B cell (primary cell): ENCODE measurements around the gene SLC7A7. TPM values are rescaled to one million over a fixed set of nuclear protein-coding genes. Genes with fewer than 3 reads are reported as not detected.
A peak's percentile ranks its signal among the peaks of the same experiment; 100 is the strongest.
"Not testable (repeated sequence)": the region's sequence is repeated elsewhere in the genome, so short reads cannot be mapped to it uniquely, and the experiment has no call there.

ENCODE experiments used
- ATAC-seq: fragments of 200-7000 bp; cut with Tn5 transposase; one replicate; pipeline ENCODE4 v1.10.0; 2021; ENCODE audit warnings: low read depth, mild to moderate bottlenecking, moderate number of reproducible peaks, moderate library complexity
- CTCF ChIA-PET: fragments of 350-600 bp; sonication (Branson Sonifier 250); formaldehyde crosslinking; loops from one replicate; lab custom pipeline; 2021; ENCODE audit warnings: antibody characterized with exemption, inconsistent platforms; lab: Charles Lee
- POLR2A ChIA-PET: fragments of 350-600 bp; sonication (Branson Sonifier 250); formaldehyde crosslinking; loops from one replicate; lab custom pipeline; 2021; ENCODE audit warnings: antibody characterized with exemption; lab: Charles Lee
- DNase-seq: peaks from one replicate; pipeline ENCODE4 v3.0.0; 2013
- H2AFZ ChIP-seq: 2 replicates; pipeline ENCODE4 v1.6.1; 2012; ENCODE audit warnings: mild to moderate bottlenecking, low read depth, low read length; ENCODE audit not compliant: insufficient read depth, poor library complexity, severe bottlenecking
- H3K27ac ChIP-seq, 2 donors: 1 replicate in 1 of 2; 2 replicates in 1 of 2; pipeline ENCODE4 v1.5.1; 2012 to 2013; ENCODE audit warnings: low read length in 2 of 2, mild to moderate bottlenecking in 2 of 2, moderate library complexity in 1 of 2
- H3K27me3 ChIP-seq, 4 experiments: fragments of 200-600 bp in 1 of 4; sonication (generic) in 1 of 4; replicated peaks in 1 of 4; 1 replicate in 2 of 4; 2 replicates in 2 of 4; pipeline versions ENCODE4 v1.6.1 to v1.7.0; 2013 to 2016; ENCODE audit warnings: low read length in 3 of 4, mild to moderate bottlenecking in 2 of 4, mixed read lengths in 1 of 4, moderate library complexity in 1 of 4; ENCODE audit not compliant: insufficient read depth in 4 of 4, control insufficient read depth in 3 of 4; ENCODE audit errors: control extremely low read depth in 1 of 4
- H3K36me3 ChIP-seq, 2 experiments: replicated peaks in 1 of 2; 1 replicate in 1 of 2; 2 replicates in 1 of 2; pipeline versions ENCODE4 v1.6.1 to v1.7.1; 2013; ENCODE audit warnings: low read length in 1 of 2; ENCODE audit not compliant: insufficient read depth in 2 of 2, control insufficient read depth in 1 of 2; ENCODE audit errors: control extremely low read depth in 1 of 2, extremely low read depth in 1 of 2
- H3K4me1 ChIP-seq, 2 donors: fragments of 200-600 bp in 1 of 2; sonication (generic) in 1 of 2; 1 replicate in 1 of 2; 2 replicates in 1 of 2; pipeline versions ENCODE4 v1.5.1 to v1.6.1; 2013 to 2017; ENCODE audit warnings: low read length in 2 of 2; ENCODE audit not compliant: control insufficient read depth in 2 of 2, insufficient read depth in 2 of 2
- H3K4me2 ChIP-seq: replicated peaks from 2 replicates; pipeline ENCODE3; 2012; ENCODE audit warnings: mild to moderate bottlenecking, low read depth, low read length; ENCODE audit not compliant: poor library complexity, severe bottlenecking
- H3K4me3 ChIP-seq, 5 experiments: fragments of 200-600 bp in 1 of 5; sonication (generic) in 1 of 5; 1 replicate in 3 of 5; 2 replicates in 2 of 5; pipeline versions ENCODE4 v1.5.1 to v1.7.0; 2011 to 2016; ENCODE audit warnings: low read length in 4 of 5, mild to moderate bottlenecking in 4 of 5, low read depth in 2 of 5, control low read depth in 1 of 5, moderate library complexity in 1 of 5; ENCODE audit not compliant: insufficient read depth in 1 of 5; ENCODE audit errors: control extremely low read depth in 1 of 5, extremely low read depth in 1 of 5
- H3K79me2 ChIP-seq: fragments of 200-600 bp; sonication (generic); one replicate; pipeline ENCODE4 v1.6.0; 2016; ENCODE audit warnings: low read length; ENCODE audit not compliant: control insufficient read depth, insufficient read depth
- H3K9ac ChIP-seq: fragments of 200-600 bp; sonication (generic); 2 replicates; pipeline ENCODE4 v1.6.1; 2017; ENCODE audit warnings: mild to moderate bottlenecking, low read length, moderate library complexity
- H3K9me3 ChIP-seq, 3 donors: one replicate each; pipeline versions ENCODE4 v1.6.1 to v1.7.1; 2013; ENCODE audit warnings: low read length in 2 of 3; ENCODE audit not compliant: control insufficient read depth in 2 of 3, insufficient read depth in 1 of 3; ENCODE audit errors: control extremely low read depth in 1 of 3
- H4K20me1 ChIP-seq: 2 replicates; pipeline ENCODE4 v1.6.0; 2012; ENCODE audit warnings: mild to moderate bottlenecking, low read length; ENCODE audit not compliant: insufficient read depth, control insufficient read depth, poor library complexity, severe bottlenecking
- H3K27ac Mint-ChIP-seq: one replicate; pipeline ENCODE4 v1.8.0; 2021; ENCODE audit warnings: mixed read lengths
- H3K27me3 Mint-ChIP-seq: one replicate; pipeline ENCODE4 v1.8.0; 2021; ENCODE audit warnings: mixed read lengths
- H3K4me1 Mint-ChIP-seq: one replicate; pipeline ENCODE4 v1.8.0; 2021; ENCODE audit warnings: mixed read lengths
- H3K4me3 Mint-ChIP-seq: one replicate; pipeline ENCODE4 v1.8.0; 2021; ENCODE audit warnings: mixed read lengths
- H3K9me3 Mint-ChIP-seq: one replicate; pipeline ENCODE4 v1.8.0; 2022; ENCODE audit warnings: mixed read lengths; ENCODE audit not compliant: insufficient read depth
- EZH2 ChIP-seq: IDR thresholded peaks from 2 replicates; pipeline ENCODE4 v1.6.1; 2012; ENCODE audit warnings: borderline replicate concordance, low read depth, mild to moderate bottlenecking, moderate library complexity, low read length; ENCODE audit not compliant: insufficient read depth, poor library complexity, severe bottlenecking
- WGBS: methylation state at CpG from one replicate; pipeline ENCODE4 v1.1.5; 2013; ENCODE audit warnings: missing lambda C conversion rate; ENCODE audit not compliant: insufficient coverage; 5-methylcytosine and 5-hydroxymethylcytosine counted together
- intact Hi-C: fragments of 100-400 bp; cut with micrococcal nuclease; formaldehyde crosslinking; loops from one replicate; pipeline ENCODE4 v1.10.0; 2022
- polyA plus RNA-seq: library from polyadenylated mRNA; depleted of rRNA; stranded (reverse); fragments of >200 nt; gene quantifications from 2 replicates; pipeline ENCODE4 v1.2.3, GENCODE V29; 2012
- total RNA-seq, 2 donors: library from RNA; stranded (reverse); fragments of 120-200 nt in 1 of 2; gene quantifications; 1 replicate in 1 of 2; 2 replicates in 1 of 2; pipeline versions ENCODE4 v1.2.3 to v1.2.4, GENCODE V29; 2013 to 2022
- TF ChIP-seq, protein P1 (sequence below): fragments of 200-600 bp; IDR thresholded peaks from one replicate; pipeline ENCODE4 v1.8.0; 2022; ENCODE audit warnings: antibody characterized with exemption, mild to moderate bottlenecking

The SLC7A7 gene
- total and polyA plus RNA-seq, 2 donors (not counting 1 experiment from before 2014, with no cell fraction given), result 33.4 to 50.0 TPM

DNA sequence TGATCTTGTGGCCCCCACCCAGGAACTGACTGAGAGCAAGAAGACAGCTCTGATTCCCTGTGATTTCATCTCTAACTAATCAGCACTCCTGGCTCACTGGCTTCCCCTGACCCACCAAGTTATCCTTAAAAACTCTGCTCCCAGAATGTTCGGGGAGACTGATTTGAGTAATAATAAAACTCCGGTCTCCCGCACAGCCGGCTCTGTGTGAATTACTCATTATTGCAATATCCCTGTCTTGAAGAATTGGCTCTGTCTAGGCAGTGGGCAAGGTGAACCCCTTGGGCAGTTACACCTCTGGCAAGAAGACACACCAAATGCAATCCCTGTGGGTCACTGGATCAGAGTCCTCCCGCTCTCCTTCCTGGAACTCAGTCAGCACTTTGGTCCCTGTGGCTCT, 21.3 kb downstream of the SLC7A7 start:
- Histone ChIP-seq H3K9me3 (peaks cover 0 to 8% (median 0%) of the 10 kb centered on the region in 3 donors), H2AFZ (no peak overlapping the region), H3K27ac (peak overlapping the region; percentile 71 to 91), H3K36me3 (peaks cover 0 to 8% of the 10 kb centered on the region in 2 experiments), H3K4me3 (no peak overlapping the region), H3K4me1 (peaks cover 43 to 54% of the 10 kb centered on the region in 2 donors), H3K79me2 (no peaks in the 10 kb centered on the region), H3K9ac (no peak overlapping the region), H3K4me2 (peak overlapping the region; percentile 41), H3K27me3 (no peaks in the 10 kb centered on the region), H4K20me1 (no peaks in the 10 kb centered on the region)
- CTCF ChIA-PET, result interaction anchor here (0.6 to 5.7 kb wide), 11 partner anchors 9 to 59 kb away, joined by 3 to 29 read pairs (median 5); partner anchors contain the start of gene OXA1L
- peak overlapping the region; percentile 92 for H3K27ac Mint-ChIP-seq
- TF ChIP-seq EZH2, result no peak
- TF ChIP-seq, protein P1, sequence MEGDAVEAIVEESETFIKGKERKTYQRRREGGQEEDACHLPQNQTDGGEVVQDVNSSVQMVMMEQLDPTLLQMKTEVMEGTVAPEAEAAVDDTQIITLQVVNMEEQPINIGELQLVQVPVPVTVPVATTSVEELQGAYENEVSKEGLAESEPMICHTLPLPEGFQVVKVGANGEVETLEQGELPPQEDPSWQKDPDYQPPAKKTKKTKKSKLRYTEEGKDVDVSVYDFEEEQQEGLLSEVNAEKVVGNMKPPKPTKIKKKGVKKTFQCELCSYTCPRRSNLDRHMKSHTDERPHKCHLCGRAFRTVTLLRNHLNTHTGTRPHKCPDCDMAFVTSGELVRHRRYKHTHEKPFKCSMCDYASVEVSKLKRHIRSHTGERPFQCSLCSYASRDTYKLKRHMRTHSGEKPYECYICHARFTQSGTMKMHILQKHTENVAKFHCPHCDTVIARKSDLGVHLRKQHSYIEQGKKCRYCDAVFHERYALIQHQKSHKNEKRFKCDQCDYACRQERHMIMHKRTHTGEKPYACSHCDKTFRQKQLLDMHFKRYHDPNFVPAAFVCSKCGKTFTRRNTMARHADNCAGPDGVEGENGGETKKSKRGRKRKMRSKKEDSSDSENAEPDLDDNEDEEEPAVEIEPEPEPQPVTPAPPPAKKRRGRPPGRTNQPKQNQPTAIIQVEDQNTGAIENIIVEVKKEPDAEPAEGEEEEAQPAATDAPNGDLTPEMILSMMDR, result no peak
- POLR2A ChIA-PET, result interaction anchor here (0.5 to 1.9 kb wide), 7 partner anchors 10 to 125 kb away, joined by 3 to 9 read pairs (median 3); partner anchors contain the start of genes OXA1L and RBM23
- no peaks in the 10 kb centered on the region for H3K27me3 Mint-ChIP-seq
- H3K9me3 Mint-ChIP-seq, result no peaks in the 10 kb centered on the region
- WGBS, result 78% methylated on average over 5 of the region's 5 CpGs
- DNase-seq (no peak), ATAC-seq (no peak)
- peak overlapping the region; percentile 60 for H3K4me3 Mint-ChIP-seq
- peaks cover 76% of the 10 kb centered on the region for H3K4me1 Mint-ChIP-seq
- intact Hi-C loops, result loop anchor here (1.0 kb wide), 1 partner anchor 9 kb away; no protein-coding TSS in a partner anchor

DNA sequence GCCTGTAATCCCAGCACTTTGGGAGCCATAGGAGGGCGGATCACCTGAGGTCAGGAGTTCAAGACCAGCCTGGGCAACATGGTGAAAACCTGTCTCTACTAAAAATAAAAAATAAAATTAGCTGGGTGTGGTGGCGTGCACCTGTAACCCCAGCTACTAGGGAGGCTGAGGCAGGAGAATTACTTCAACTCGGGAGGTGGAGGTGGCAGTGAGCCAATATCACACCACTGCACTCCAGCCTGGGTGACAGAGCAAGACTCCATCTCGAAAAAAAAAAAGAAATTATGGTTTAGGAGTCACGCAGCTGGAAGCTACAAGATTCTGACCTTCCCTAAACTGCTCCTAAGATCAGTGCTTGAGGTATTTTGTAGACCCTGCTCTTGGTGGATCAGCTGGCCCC, 21.7 kb downstream of the SLC7A7 start:
- intact Hi-C loops, H3K27me3 Mint-ChIP-seq, DNase-seq, H3K4me2 ChIP-seq, H3K9me3 ChIP-seq, H3K79me2 ChIP-seq, H3K27me3 ChIP-seq, ATAC-seq, H2AFZ ChIP-seq, H3K36me3 ChIP-seq, H3K9me3 Mint-ChIP-seq, H3K4me3 ChIP-seq, H3K9ac ChIP-seq, H4K20me1 ChIP-seq: not testable (repeated sequence)
- H3K27ac Mint-ChIP-seq, result peak overlapping the region; percentile 92
- ChIA-PET POLR2A (interaction anchor here (0.6 to 1.9 kb wide), 2 partner anchors 11 to 138 kb away, joined by 3 to 9 read pairs; no protein-coding TSS in a partner anchor), CTCF (interaction anchor here (0.9 to 5.7 kb wide), 6 partner anchors 10 to 60 kb away, joined by 3 to 29 read pairs (median 6); partner anchors contain the start of gene OXA1L)
- Histone ChIP-seq H3K27ac (peak overlapping the region; percentile 71 to 91), H3K4me1 (peaks cover 43 to 51% of the 10 kb centered on the region in 2 donors)
- peak overlapping the region; percentile 60 for H3K4me3 Mint-ChIP-seq
- H3K4me1 Mint-ChIP-seq, result peaks cover 75% of the 10 kb centered on the region
- no CpG with 5 or more reads among the region's 5 CpGs for WGBS
